ENCODE measurements around the gene FBXW5. TPM values are rescaled to one million over a fixed set of nuclear protein-coding genes. Genes with fewer than 3 reads are reported as not detected.

Gene FBXW5
- total RNA-seq, 1 donor = 157 TPM

GRCh38 chr9:136900556-136900955 lies 44.0 kb downstream of the FBXW5 start:
- H3K4me2 ChIP-seq (ENCODE audit: insufficient read depth, low read length) = no peak overlapping the region
- DNase-seq (ENCODE audit: insufficient read length, low spot score, missing footprints) = peak; percentile 37
- TF ChIP-seq CTCF (IDR thresholded peaks at IDR 0.05; ENCODE audit: extremely low read depth, low read depth, low read length) = no peak

GRCh38 chr9:136899196-136899595 lies 45.3 kb downstream of the FBXW5 start:
- no peak overlapping the region for H2AFZ ChIP-seq (ENCODE audit: low read length)
- peaks cover 40% of the 10 kb centered on the region for H3K79me2 ChIP-seq (ENCODE audit: insufficient read depth, low read length)
- H4K20me1 ChIP-seq (ENCODE audit: insufficient read depth, low read length) = peaks cover 9% of the 10 kb centered on the region
- no peak for TF ChIP-seq CTCF (IDR thresholded peaks at IDR 0.05; ENCODE audit: extremely low read depth, low read depth, low read length)
- no peak overlapping the region for H3K4me2 ChIP-seq (ENCODE audit: insufficient read depth, low read length)
- peak; percentile 22 for DNase-seq (ENCODE audit: insufficient read length, low spot score, missing footprints)
- H3K4me3 ChIP-seq (ENCODE audit: insufficient read depth, low read length) = no peak overlapping the region
- H3K27me3 ChIP-seq (ENCODE audit: insufficient read depth, low read length) = no peaks in the 10 kb centered on the region
- H3K4me1 ChIP-seq (ENCODE audit: insufficient read depth, low read length) = peaks cover 26% of the 10 kb centered on the region
- peaks cover 24% of the 10 kb centered on the region for H3K36me3 ChIP-seq (ENCODE audit: insufficient read depth, low read length)
- H3K27ac ChIP-seq (ENCODE audit: low read depth, low read length) = no peak overlapping the region
- no peaks in the 10 kb centered on the region for H3K9me3 ChIP-seq (ENCODE audit: low read depth, low read length)

More at GRCh38 chr9:136900556-136900955, 44.0 kb downstream of the FBXW5 start:
- Histone ChIP-seq H3K4me1 (ENCODE audit: insufficient read depth, low read length) (peaks cover 26% of the 10 kb centered on the region), H3K4me3 (ENCODE audit: insufficient read depth, low read length) (no peak overlapping the region), H3K27me3 (ENCODE audit: insufficient read depth, low read length) (no peaks in the 10 kb centered on the region), H3K79me2 (ENCODE audit: insufficient read depth, low read length) (peaks cover 33% of the 10 kb centered on the region), H2AFZ (ENCODE audit: low read length) (no peak overlapping the region), H4K20me1 (ENCODE audit: insufficient read depth, low read length) (peaks cover 4% of the 10 kb centered on the region), H3K36me3 (ENCODE audit: insufficient read depth, low read length) (peaks cover 24% of the 10 kb centered on the region), H3K9me3 (ENCODE audit: low read depth, low read length) (no peaks in the 10 kb centered on the region), H3K27ac (ENCODE audit: low read depth, low read length) (no peak overlapping the region)

- Histone ChIP-seq H3K27ac (ENCODE audit: low read depth, low read length) (no peak overlapping the region), H2AFZ (ENCODE audit: low read length) (no peak overlapping the region), H3K79me2 (ENCODE audit: insufficient read depth, low read length) (peaks cover 44% of the 10 kb centered on the region), H3K4me1 (ENCODE audit: insufficient read depth, low read length) (peaks cover 26% of the 10 kb centered on the region), H4K20me1 (ENCODE audit: insufficient read depth, low read length) (peaks cover 9% of the 10 kb centered on the region), H3K9me3 (ENCODE audit: low read depth, low read length) (no peaks in the 10 kb centered on the region), H3K4me2 (ENCODE audit: insufficient read depth, low read length) (no peak overlapping the region), H3K27me3 (ENCODE audit: insufficient read depth, low read length) (no peaks in the 10 kb centered on the region), H3K36me3 (ENCODE audit: insufficient read depth, low read length) (peaks cover 21% of the 10 kb centered on the region), H3K4me3 (ENCODE audit: insufficient read depth, low read length) (no peak overlapping the region)
- DNase-seq (ENCODE audit: insufficient read length, low spot score, missing footprints) = peak; percentile 68
- no peak for TF ChIP-seq CTCF (IDR thresholded peaks at IDR 0.05; ENCODE audit: extremely low read depth, low read depth, low read length)
Measured at GRCh38 chr9:136898483-136899100, 45.9 kb downstream of the FBXW5 start.

GRCh38 chr9:136896027-136896426 lies 48.5 kb downstream of the FBXW5 start:
- H3K79me2 ChIP-seq (ENCODE audit: insufficient read depth, low read length) = peaks cover 65% of the 10 kb centered on the region

More at GRCh38 chr9:136896027-136896426, 48.5 kb downstream of the FBXW5 start:
- no peak overlapping the region for H3K4me3 ChIP-seq (ENCODE audit: insufficient read depth, low read length)
- TF ChIP-seq CTCF (IDR thresholded peaks at IDR 0.05; ENCODE audit: extremely low read depth, low read depth, low read length) = no peak
- no peak overlapping the region for H3K4me2 ChIP-seq (ENCODE audit: insufficient read depth, low read length)
- no peaks in the 10 kb centered on the region for H3K9me3 ChIP-seq (ENCODE audit: low read depth, low read length)
- no peak overlapping the region for H3K27ac ChIP-seq (ENCODE audit: low read depth, low read length)
- H3K27me3 ChIP-seq (ENCODE audit: insufficient read depth, low read length) = no peaks in the 10 kb centered on the region
- no peak overlapping the region for H2AFZ ChIP-seq (ENCODE audit: low read length)
- peak; percentile 62 for DNase-seq (ENCODE audit: insufficient read length, low spot score, missing footprints)
- H3K36me3 ChIP-seq (ENCODE audit: insufficient read depth, low read length) = peaks cover 17% of the 10 kb centered on the region
- peaks cover 3% of the 10 kb centered on the region for H3K4me1 ChIP-seq (ENCODE audit: insufficient read depth, low read length)
- peaks cover 9% of the 10 kb centered on the region for H4K20me1 ChIP-seq (ENCODE audit: insufficient read depth, low read length)

All from osteoblast (primary cell).